CD14-positive monocyte (primary cell): ENCODE results near the gene PIEZO1. TPM values are rescaled to one million over a fixed set of nuclear protein-coding genes. Genes with fewer than 3 reads are reported as not detected.

ENCODE experiments used
- DNase-seq, 3 donors: peaks; one replicate each; pipeline ENCODE4 v3.0.0-alpha.2; 2011 to 2022
- H2AFZ ChIP-seq: 2 replicates; pipeline ENCODE4 v1.6.0; 2012; ENCODE audit warnings: mild to moderate bottlenecking, low read depth, low read length, inconsistent platforms; ENCODE audit not compliant: insufficient read depth, poor library complexity, severe bottlenecking
- H3K27ac ChIP-seq, 2 donors: 1 replicate in 1 of 2; 2 replicates in 1 of 2; pipeline ENCODE4 v1.5.1; 2012 to 2013; ENCODE audit warnings: low read length in 2 of 2, control low read depth in 1 of 2, inconsistent platforms in 1 of 2, low read depth in 1 of 2, mild to moderate bottlenecking in 1 of 2
- H3K27me3 ChIP-seq, 2 donors: one replicate each; pipeline versions ENCODE4 v1.6.0 to v1.6.1; 2011 to 2013; ENCODE audit warnings: low read length in 2 of 2; ENCODE audit not compliant: control insufficient read depth in 2 of 2, insufficient read depth in 2 of 2
- H3K36me3 ChIP-seq, 2 donors: replicated peaks in 1 of 2; 1 replicate in 1 of 2; 2 replicates in 1 of 2; pipeline versions ENCODE4 v1.5.1 to v1.6.1; 2012 to 2013; ENCODE audit warnings: low read length in 2 of 2, control low read depth in 1 of 2, inconsistent platforms in 1 of 2, mild to moderate bottlenecking in 1 of 2; ENCODE audit not compliant: insufficient read depth in 2 of 2, control insufficient read depth in 1 of 2
- H3K4me1 ChIP-seq, 2 donors: 1 replicate in 1 of 2; 2 replicates in 1 of 2; pipeline versions ENCODE4 v1.5.1 to v1.6.1; 2012 to 2013; ENCODE audit warnings: low read length in 2 of 2, control low read depth in 1 of 2, inconsistent platforms in 1 of 2, mild to moderate bottlenecking in 1 of 2, moderate library complexity in 1 of 2; ENCODE audit not compliant: insufficient read depth in 2 of 2, control insufficient read depth in 1 of 2
- H3K4me2 ChIP-seq: replicated peaks from 2 replicates; pipeline ENCODE3; 2012; ENCODE audit warnings: low read length, moderate library complexity, mild to moderate bottlenecking; ENCODE audit not compliant: poor library complexity, severe bottlenecking; ENCODE audit errors: extremely low read depth
- H3K4me3 ChIP-seq, 3 experiments: fragments of 200-600 bp in 1 of 3; sonication (generic) in 1 of 3; replicated peaks in 1 of 3; 1 replicate in 2 of 3; 2 replicates in 1 of 3; pipeline ENCODE4 v1.5.1; 2011 to 2013; ENCODE audit warnings: low read length in 3 of 3, mild to moderate bottlenecking in 3 of 3, control low read depth in 2 of 3, low read depth in 2 of 3, inconsistent platforms in 1 of 3, moderate library complexity in 1 of 3
- H3K79me2 ChIP-seq: 2 replicates; pipeline ENCODE4 v1.6.0; 2012; ENCODE audit warnings: mild to moderate bottlenecking, control low read depth, inconsistent platforms, low read length, moderate library complexity; ENCODE audit not compliant: insufficient read depth
- H3K9ac ChIP-seq: 2 replicates; pipeline ENCODE4 v1.6.0; 2017; ENCODE audit warnings: low read length, mild to moderate bottlenecking; ENCODE audit not compliant: insufficient read depth, poor library complexity, severe bottlenecking
- H3K9me3 ChIP-seq, 2 donors: replicated peaks in 1 of 2; 1 replicate in 1 of 2; 2 replicates in 1 of 2; pipeline versions ENCODE4 v1.5.1 to v1.6.1; 2012 to 2013; ENCODE audit warnings: low read length in 2 of 2, control low read depth in 1 of 2; ENCODE audit not compliant: control insufficient read depth in 1 of 2, insufficient read depth in 1 of 2
- H4K20me1 ChIP-seq: 2 replicates; pipeline ENCODE4 v1.6.0; 2012; ENCODE audit warnings: mild to moderate bottlenecking, low read length, control low read depth, moderate library complexity; ENCODE audit not compliant: insufficient read depth
- H3K27ac Mint-ChIP-seq, 7 donors: one replicate each; pipeline ENCODE4 v1.8.0; 2020; ENCODE audit warnings: mild to moderate bottlenecking in 7 of 7, mixed read lengths in 7 of 7, moderate library complexity in 6 of 7, inconsistent platforms in 2 of 7
- H3K27me3 Mint-ChIP-seq, 3 donors: one replicate each; pipeline ENCODE4 v1.8.0; 2021 to 2022; ENCODE audit warnings: low read depth in 3 of 3, mild to moderate bottlenecking in 3 of 3, mixed read lengths in 3 of 3, moderate library complexity in 3 of 3, inconsistent platforms in 1 of 3
- H3K36me3 Mint-ChIP-seq, 2 donors: one replicate each; pipeline ENCODE4 v1.8.0; 2020; ENCODE audit warnings: mixed read lengths in 2 of 2, inconsistent platforms in 1 of 2, mild to moderate bottlenecking in 1 of 2
- H3K4me1 Mint-ChIP-seq: one replicate; pipeline ENCODE4 v1.8.0; 2020; ENCODE audit warnings: mild to moderate bottlenecking, mixed read lengths
- H3K4me3 Mint-ChIP-seq, 2 donors: one replicate each; pipeline ENCODE4 v1.8.0; 2020; ENCODE audit warnings: mild to moderate bottlenecking in 2 of 2, mixed read lengths in 2 of 2, moderate library complexity in 1 of 2
- H3K9me3 Mint-ChIP-seq, 7 donors: one replicate each; pipeline ENCODE4 v1.8.0; 2020 to 2022; ENCODE audit warnings: mixed read lengths in 7 of 7, mild to moderate bottlenecking in 6 of 7, moderate library complexity in 6 of 7, inconsistent platforms in 2 of 7
- WGBS: methylation state at CpG from one replicate; pipeline ENCODE4 v1.1.5; 2013; ENCODE audit warnings: missing lambda C conversion rate; ENCODE audit not compliant: insufficient coverage; 5-methylcytosine and 5-hydroxymethylcytosine counted together
- intact Hi-C, 2 donors: fragments of 100-400 bp; cut with micrococcal nuclease; formaldehyde crosslinking; loops; one replicate each; pipeline versions ENCODE4 v1.15.0 to v1.15.1; 2023
- polyA plus RNA-seq, 3 donors: library from polyadenylated mRNA; depleted of rRNA in 1 of 3; unstranded in 2 of 3; stranded (reverse) in 1 of 3; fragments of 300-500 nt in 2 of 3; fragments of >200 nt in 1 of 3; fragmentation: Illumina TruSeq in 2 of 3; gene quantifications; 1 replicate in 2 of 3; 2 replicates in 1 of 3; pipeline ENCODE4 v1.2.3, GENCODE V29; 2012 to 2021
- TF ChIP-seq, protein P1 (sequence below): fragments of 200-600 bp; IDR thresholded peaks from one replicate; pipeline ENCODE4 v1.8.0; 2022; ENCODE audit warnings: antibody characterized with exemption, mild to moderate bottlenecking

Gene PIEZO1
- polyA plus RNA-seq, 3 donors = 10.2 to 405 (median 15.0) TPM

DNA sequence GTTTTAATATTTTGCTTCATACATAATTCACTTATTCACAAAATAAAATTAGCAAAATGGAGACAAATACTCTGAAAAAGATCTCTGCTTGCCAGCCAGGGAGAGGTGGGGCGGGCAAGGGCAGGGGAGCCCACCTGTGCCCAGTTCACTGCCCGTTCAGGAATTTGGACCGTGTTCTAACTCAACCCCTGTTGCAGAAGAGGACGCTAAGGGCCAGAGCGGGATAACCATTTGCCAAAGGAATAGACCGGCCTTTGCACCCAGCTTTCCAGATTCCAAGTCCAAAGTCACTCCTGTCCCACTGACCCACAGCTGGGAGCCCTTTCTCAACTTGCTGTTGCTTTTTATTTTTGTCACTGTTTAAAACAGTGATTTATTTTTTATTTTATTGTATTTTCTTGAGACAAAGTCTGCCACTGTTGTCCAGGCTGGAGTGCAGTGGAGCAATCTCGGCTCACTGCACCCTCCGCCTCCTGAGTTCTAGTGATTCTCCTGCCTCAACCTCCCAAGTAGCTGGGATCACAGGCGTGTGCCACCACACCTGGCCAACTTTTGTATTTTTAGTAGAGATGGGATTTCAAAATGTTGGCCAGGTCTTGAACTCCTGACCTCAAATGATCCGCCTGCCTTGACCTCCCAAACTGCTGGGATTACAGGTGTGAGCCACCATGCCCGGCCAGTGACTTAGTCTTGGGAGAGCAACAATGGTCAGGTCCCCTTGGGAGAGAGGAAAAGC is 2.7 kb upstream of the PIEZO1 start:
- peaks cover 54 to 63% of the 10 kb centered on the region in 2 donors for H3K4me1 ChIP-seq
- WGBS = 97% methylated on average over 8 of the region's 11 CpGs

DNA sequence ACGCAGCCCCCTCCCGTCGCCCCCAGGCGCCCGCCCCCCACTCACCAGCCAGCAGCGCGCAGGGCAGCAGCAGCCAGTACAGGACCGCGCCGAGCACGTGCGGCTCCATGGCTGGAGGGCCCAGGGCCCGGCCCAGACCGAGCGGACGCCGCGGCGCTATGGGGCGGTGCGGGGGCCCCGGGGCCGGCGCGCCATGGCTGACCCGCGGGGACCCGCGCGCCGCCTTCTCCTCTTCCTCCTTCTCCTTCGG is 239 bp downstream of the PIEZO1 start:
- Histone ChIP-seq H4K20me1 (peaks cover 36% of the 10 kb centered on the region), H3K27me3 (no peaks in the 10 kb centered on the region), H3K9ac (peak overlapping the region; percentile 84), H2AFZ (peak overlapping the region; percentile 66), H3K9me3 (no peaks in the 10 kb centered on the region), H3K79me2 (peaks cover 49% of the 10 kb centered on the region), H3K4me1 (peaks cover 56 to 64% of the 10 kb centered on the region in 2 donors), H3K36me3 (no peaks in the 10 kb centered on the region), H3K4me3 (peak overlapping the region; percentile 47 to 80 (median 73)), H3K4me2 (peak overlapping the region; percentile 90), H3K27ac (peak overlapping the region in 1 of 2 donors; percentile 99)
- Mint-ChIP-seq H3K27ac (no peak overlapping the region), H3K27me3 (peaks cover 0 to 3% (median 0%) of the 10 kb centered on the region in 3 donors), H3K4me1 (peaks cover 48% of the 10 kb centered on the region), H3K9me3 (no peaks in the 10 kb centered on the region), H3K4me3 (peak overlapping the region in 1 of 2 donors; percentile 20), H3K36me3 (no peaks in the 10 kb centered on the region)
- TF ChIP-seq, protein P1, sequence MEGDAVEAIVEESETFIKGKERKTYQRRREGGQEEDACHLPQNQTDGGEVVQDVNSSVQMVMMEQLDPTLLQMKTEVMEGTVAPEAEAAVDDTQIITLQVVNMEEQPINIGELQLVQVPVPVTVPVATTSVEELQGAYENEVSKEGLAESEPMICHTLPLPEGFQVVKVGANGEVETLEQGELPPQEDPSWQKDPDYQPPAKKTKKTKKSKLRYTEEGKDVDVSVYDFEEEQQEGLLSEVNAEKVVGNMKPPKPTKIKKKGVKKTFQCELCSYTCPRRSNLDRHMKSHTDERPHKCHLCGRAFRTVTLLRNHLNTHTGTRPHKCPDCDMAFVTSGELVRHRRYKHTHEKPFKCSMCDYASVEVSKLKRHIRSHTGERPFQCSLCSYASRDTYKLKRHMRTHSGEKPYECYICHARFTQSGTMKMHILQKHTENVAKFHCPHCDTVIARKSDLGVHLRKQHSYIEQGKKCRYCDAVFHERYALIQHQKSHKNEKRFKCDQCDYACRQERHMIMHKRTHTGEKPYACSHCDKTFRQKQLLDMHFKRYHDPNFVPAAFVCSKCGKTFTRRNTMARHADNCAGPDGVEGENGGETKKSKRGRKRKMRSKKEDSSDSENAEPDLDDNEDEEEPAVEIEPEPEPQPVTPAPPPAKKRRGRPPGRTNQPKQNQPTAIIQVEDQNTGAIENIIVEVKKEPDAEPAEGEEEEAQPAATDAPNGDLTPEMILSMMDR = no peak
- 0% methylated on average over 32 of the region's 32 CpGs for WGBS
- no peak for DNase-seq
- intact Hi-C loops = loop anchor here (2.0 to 10.0 kb wide), 4 partner anchors 42 to 1160 kb away; partner anchors contain the start of genes DEF8 (in 1 of the 2), GALNS (in 1 of the 2) and TRAPPC2L (in 1 of the 2)

More for the DNA sequence above, 2.7 kb upstream of the PIEZO1 start:
- Histone ChIP-seq H3K27me3 (no peaks in the 10 kb centered on the region), H2AFZ (no peak overlapping the region), H3K36me3 (no peaks in the 10 kb centered on the region), H3K4me3 (no peak overlapping the region), H4K20me1 (peaks cover 15% of the 10 kb centered on the region), H3K79me2 (peaks cover 42% of the 10 kb centered on the region), H3K9ac (no peak overlapping the region), H3K4me2 (no peak overlapping the region), H3K9me3 (no peaks in the 10 kb centered on the region), H3K27ac (no peak overlapping the region)
- peaks cover 0 to 5% (median 3%) of the 10 kb centered on the region in 3 donors for H3K27me3 Mint-ChIP-seq
- H3K9me3 Mint-ChIP-seq = no peaks in the 10 kb centered on the region
- no peak for DNase-seq
- H3K4me3 Mint-ChIP-seq = no peak overlapping the region
- H3K36me3 Mint-ChIP-seq = no peaks in the 10 kb centered on the region
- intact Hi-C loops = loop anchor here in 1 of 2 donors (10.0 kb wide), 1 partner anchor 1157 kb away; the partner anchor contains the start of gene DEF8
- peaks cover 45% of the 10 kb centered on the region for H3K4me1 Mint-ChIP-seq
- H3K27ac Mint-ChIP-seq = no peak overlapping the region
- TF ChIP-seq, protein P1 = no peak
